PFSK-1 (cell line): Measurements from ENCODE around the gene GORASP1.

Experiments used
- POLR2AphosphoS5 ChIP-seq: IDR thresholded peaks from 2 replicates; pipeline ENCODE4 v1.6.1; 2012; ENCODE audit warnings: low read depth, mild to moderate bottlenecking, control low read depth, low read length, moderate library complexity
- TAF1 ChIP-seq: IDR thresholded peaks from 2 replicates; pipeline ENCODE4 v1.6.1; 2012; ENCODE audit warnings: low read length, control low read depth, borderline replicate concordance; ENCODE audit not compliant: insufficient read depth
- TF ChIP-seq, protein P1 (sequence below), 2 experiments: IDR thresholded peaks; 2 replicates each; pipeline versions ENCODE4 v1.6.1 to v1.8.0; 2011 to 2012; ENCODE audit warnings: low read depth in 2 of 2, low read length in 2 of 2, control low read depth in 1 of 2, inconsistent platforms in 1 of 2, mild to moderate bottlenecking in 1 of 2, moderate library complexity in 1 of 2; ENCODE audit not compliant: insufficient read depth in 1 of 2

DNA sequence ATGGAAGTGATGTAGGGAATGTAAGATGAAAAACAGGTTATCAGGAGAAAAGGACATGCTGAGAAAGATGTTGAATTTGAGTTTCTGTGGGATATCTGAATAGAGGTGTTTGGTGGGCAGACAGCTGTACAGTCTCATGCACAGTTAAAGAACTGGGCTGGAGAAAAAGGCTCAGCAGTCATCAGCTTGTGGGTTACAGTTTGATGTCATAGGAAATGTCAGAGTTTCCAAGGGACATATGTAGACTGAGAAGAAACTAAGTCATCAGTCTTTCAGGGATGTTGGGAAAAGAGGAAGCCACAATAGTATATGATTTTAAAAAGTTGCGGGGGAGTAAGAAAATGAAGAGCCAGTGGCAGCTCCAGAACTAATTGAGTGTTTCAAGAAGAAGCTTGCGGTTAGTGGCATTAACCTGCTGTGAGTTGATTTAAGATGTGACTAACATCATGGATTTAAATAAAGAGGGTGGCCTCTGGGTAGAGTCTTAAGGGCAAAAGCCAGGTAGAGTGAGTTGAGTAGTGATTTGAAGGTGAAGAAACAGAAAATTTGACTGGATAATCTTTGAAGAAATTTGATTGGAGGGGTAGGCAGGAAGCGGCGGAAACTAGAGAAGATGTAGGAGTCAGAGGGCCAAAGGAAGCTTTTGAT lies 24.6 kb downstream of the GORASP1 start:
- TF ChIP-seq, protein P1, sequence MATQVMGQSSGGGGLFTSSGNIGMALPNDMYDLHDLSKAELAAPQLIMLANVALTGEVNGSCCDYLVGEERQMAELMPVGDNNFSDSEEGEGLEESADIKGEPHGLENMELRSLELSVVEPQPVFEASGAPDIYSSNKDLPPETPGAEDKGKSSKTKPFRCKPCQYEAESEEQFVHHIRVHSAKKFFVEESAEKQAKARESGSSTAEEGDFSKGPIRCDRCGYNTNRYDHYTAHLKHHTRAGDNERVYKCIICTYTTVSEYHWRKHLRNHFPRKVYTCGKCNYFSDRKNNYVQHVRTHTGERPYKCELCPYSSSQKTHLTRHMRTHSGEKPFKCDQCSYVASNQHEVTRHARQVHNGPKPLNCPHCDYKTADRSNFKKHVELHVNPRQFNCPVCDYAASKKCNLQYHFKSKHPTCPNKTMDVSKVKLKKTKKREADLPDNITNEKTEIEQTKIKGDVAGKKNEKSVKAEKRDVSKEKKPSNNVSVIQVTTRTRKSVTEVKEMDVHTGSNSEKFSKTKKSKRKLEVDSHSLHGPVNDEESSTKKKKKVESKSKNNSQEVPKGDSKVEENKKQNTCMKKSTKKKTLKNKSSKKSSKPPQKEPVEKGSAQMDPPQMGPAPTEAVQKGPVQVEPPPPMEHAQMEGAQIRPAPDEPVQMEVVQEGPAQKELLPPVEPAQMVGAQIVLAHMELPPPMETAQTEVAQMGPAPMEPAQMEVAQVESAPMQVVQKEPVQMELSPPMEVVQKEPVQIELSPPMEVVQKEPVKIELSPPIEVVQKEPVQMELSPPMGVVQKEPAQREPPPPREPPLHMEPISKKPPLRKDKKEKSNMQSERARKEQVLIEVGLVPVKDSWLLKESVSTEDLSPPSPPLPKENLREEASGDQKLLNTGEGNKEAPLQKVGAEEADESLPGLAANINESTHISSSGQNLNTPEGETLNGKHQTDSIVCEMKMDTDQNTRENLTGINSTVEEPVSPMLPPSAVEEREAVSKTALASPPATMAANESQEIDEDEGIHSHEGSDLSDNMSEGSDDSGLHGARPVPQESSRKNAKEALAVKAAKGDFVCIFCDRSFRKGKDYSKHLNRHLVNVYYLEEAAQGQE (IDR thresholded peaks at IDR 0.05; ENCODE audit: insufficient read depth in 1 of 2, low read depth in 2 of 2, low read length in 2 of 2), result no peak
- TF ChIP-seq POLR2AphosphoS5 (no peak), TAF1 (no peak)
